Posterior cingulate gyrus (tissue), 11 donors: ENCODE data around the gene ACYP2.
A peak's percentile ranks its signal among the peaks of the same experiment; 100 is the strongest.
"Not testable (repeated sequence)": the region's sequence is repeated elsewhere in the genome, so short reads cannot be mapped to it uniquely, and the experiment has no call there.

Experiments
- DNase-seq, 10 donors: peaks; one replicate each; pipeline versions ENCODE4 v3.0.0 to v3.0.0-alpha.2; 2020 to 2021; ENCODE audit warnings: mixed read lengths in 3 of 10
- intact Hi-C: fragments of 100-400 bp; cut with DNase I; formaldehyde crosslinking; loops from one replicate; pipeline ENCODE4 v1.15.1; 2023

Gene ACYP2

DNA sequence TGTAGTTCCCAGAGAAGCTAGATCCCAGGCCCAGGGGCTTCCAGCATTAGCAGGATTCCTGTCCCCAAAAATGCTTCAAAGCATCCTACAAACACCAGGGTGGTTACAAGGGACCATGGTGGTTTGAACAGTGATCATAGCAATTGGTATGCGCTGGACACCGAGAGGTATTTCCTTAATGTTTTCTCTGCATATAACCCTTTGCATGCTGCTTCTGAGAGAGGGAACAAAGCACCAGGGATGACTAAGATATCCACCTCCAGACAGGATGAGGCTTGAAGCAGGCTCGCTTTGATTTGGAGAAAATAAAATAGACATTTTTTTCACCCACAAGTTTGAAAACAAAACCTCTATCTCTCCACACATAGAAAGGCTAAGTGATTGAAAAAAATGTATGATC lies 191.1 kb downstream of the ACYP2 start:
- DNase-seq = no peak

GRCh38 chr2:54308186-54308585 lies 192.8 kb downstream of the ACYP2 start:
- intact Hi-C loops = no loop called here
- DNase-seq = no peak

More for the DNA sequence above, 191.1 kb downstream of the ACYP2 start:
- intact Hi-C loops = no loop called here

GRCh38 chr2:54308782-54309181 lies 193.4 kb downstream of the ACYP2 start:
- intact Hi-C loops = no loop called here

DNA sequence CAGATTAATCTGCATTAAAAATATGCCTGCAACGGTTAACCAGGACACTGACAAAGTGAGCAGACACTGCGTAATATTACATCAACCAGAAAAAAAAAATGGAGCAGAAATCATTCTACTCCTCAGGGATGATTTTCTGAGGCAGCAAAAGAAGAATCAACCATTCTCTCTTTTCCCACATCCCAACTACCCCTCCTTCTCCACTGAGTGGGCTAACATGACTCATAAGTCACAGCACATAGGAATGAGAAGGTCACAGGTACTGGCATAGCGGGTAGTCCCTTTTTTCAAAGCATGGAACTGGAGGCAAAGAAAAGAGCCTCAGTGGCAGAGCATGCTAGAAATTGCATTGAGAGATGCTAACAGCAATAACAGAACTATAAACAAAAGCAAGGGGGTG lies 194.9 kb downstream of the ACYP2 start:
- no peak for DNase-seq

More at GRCh38 chr2:54308782-54309181, 193.4 kb downstream of the ACYP2 start:
- DNase-seq = no peak

DNA sequence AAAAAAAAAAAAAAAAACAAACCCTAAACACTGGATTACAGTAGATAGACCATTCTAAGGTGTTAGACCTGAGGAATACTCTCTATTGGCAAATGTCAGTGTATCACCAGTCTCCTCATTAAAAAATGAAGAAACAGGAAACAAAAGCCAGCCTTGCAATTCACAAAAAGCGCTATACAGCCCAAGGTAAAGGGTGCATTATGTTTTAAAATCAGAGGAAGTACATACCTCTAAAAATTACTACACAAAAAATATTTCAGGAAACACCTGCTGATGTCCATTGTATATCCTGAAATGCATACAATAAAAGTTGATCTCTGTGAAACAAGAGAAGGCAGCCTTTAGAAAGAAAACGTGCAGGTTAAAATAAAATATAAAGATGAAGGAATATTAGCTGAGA lies 195.5 kb downstream of the ACYP2 start:
- intact Hi-C loops = no loop called here
- no peak for DNase-seq

More for the DNA sequence above, 194.9 kb downstream of the ACYP2 start:
- intact Hi-C loops = no loop called here

DNA sequence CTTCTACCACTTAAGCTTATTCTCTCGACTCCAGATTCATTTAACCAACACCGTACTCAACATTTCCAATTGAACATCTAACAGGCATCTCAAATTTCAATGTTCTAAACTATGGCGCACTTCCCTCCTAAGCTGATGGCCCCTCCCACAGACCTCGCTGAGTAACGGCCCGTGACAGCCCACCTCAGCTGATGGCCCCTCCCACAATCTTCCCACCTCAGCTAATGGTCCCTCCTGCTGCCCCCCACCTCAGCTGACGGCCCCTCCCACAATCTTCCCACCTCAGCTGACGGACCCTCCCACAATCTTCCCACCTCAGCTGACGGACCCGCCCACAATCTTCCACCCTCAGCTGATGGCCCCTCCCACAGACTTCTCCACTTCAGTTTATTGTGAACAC lies 197.7 kb downstream of the ACYP2 start:
- intact Hi-C loops = no loop called here
- DNase-seq = no peak

DNA sequence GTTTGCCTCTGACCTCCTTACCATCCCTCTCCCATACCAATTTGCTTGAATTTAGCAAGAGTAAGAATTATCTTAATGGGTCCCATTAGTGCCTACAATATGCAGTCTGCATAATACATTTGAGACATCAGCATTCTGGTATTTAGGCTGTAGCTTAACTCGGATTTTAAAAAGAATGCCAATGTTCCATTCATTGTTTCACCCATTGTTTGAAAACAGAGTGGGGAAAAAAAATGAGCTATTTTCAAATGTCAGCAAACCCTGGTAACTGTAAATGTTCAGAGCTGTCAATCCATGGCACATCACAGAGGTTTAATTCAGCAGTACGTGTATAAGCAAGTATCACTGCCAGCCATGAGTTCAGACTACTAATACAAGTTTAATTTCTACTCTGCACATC lies 202.6 kb downstream of the ACYP2 start:
- DNase-seq = no peak
- intact Hi-C loops = no loop called here

GRCh38 chr2:54318821-54319220 lies 203.4 kb downstream of the ACYP2 start:
- intact Hi-C loops = no loop called here
- no peak for DNase-seq

DNA sequence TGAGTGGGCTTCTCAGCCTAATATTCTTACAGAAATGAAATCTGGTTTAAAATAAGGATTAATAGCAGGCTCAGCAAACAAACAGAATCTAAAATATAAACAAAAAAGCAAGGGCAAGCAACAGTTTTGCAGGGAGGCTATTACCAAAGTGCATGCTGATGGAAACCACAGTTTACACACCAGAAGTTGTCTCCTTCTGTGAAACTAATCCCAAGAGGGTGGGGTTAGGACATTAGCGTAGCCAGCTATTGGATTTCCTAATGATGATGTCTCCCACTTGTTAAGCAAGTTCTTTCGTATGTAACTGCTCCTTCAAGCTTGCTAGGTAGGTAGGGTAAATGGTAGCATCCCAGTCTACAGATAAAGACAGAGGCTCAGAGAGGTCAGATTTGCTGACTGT lies 205.6 kb downstream of the ACYP2 start:
- intact Hi-C loops = no loop called here
- DNase-seq = no peak

GRCh38 chr2:54324517-54324916 lies 209.1 kb downstream of the ACYP2 start:
- intact Hi-C loops = not testable (repeated sequence)

GRCh38 chr2:54325148-54325547 lies 209.7 kb downstream of the ACYP2 start:
- intact Hi-C loops = no loop called here
- no peak for DNase-seq

More at GRCh38 chr2:54324517-54324916, 209.1 kb downstream of the ACYP2 start:
- not testable (repeated sequence) for DNase-seq

- intact Hi-C loops = loop anchor here (5.0 to 10.0 kb wide), 5 partner anchors 55 to 395 kb away; partner anchors contain the start of genes EML6 and SPTBN1
- DNase-seq = no peak
Measured at GRCh38 chr2:54329482-54330161, 214.2 kb downstream of the ACYP2 start.

DNA sequence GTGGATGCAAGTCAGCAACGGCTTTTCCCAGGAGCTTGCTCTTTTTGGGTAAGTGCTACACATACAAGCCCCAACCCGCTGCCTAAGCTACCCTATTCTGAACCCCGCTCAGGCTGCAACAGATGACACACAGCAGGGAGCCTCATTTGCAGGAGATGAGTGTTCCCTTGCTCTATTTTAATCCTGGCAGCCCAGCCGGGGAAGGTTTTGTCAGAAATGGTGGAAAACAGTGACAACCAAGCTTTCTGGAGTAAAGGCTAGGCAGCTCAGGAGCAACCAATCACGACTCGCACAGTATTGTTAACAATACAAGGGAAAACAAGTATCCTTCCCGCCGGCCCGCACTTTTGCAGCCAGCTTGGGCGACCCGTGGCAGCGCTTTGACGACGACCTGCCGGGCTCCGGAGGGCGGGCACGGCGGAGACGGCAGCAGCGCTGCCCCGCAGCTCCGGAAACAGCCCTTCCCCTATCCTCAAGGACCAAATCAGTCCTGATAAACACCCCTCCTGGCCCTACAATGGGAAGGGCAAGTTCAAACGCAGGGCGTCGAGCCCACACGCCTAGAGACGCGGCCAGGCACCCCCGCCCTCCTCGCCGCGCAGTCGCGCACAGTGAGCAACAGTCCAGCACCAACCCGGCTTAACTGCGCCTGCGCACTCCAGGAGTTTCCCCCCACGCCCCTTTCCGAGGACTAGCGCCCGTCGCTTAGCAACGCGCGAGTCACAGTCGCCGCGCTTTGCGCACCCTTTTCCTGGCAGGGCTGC lies 214.9 kb downstream of the ACYP2 start:
- intact Hi-C loops = loop anchor here (5.0 to 10.0 kb wide), 5 partner anchors 54 to 394 kb away; partner anchors contain the start of genes EML6 and SPTBN1
- peak; percentile 94 to 99 (median 97) for DNase-seq

DNA sequence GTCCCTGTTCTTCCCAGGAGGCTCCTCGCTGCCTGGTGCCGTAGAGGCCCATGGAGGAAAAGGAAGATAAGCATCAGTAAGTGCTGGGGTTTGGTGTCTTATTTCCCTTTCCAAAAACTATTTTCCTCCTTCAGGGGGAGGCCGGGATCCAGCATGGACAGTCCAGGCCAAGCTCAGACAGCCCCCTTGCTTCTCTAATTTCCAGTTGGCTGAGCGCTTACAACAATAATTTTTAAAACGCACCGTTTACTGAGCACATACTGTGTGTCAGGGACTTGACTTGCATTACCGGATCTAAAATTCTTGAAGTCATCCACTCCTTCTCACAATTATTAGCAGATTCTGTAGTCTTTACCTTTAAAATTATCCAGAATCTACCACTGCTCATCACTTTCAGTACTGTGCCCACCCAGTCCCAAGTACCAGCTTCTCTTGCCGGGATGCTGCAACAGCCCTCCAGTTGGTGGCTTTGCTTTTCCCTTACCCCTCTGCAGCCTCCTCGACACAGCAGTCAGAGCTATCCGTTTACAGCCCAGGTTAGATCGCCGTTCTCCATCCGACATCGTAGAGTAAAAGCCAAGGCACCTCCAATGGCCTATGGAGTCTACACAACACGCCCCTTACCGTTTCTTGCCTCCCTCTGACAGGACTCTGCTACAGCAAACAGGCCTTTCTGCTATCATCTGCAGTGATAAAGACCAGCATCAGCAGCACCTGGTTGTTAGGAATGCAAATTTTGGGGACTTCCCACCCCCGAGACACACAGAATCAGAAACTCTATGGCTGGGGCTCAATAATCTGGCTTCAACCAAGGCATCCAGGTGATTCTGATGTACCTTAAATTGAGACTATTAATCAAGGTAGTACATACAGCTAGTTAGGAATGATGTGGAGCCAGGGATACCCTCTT lies 215.8 kb downstream of the ACYP2 start:
- intact Hi-C loops = loop anchor here (5.0 to 10.0 kb wide), 5 partner anchors 54 to 394 kb away; partner anchors contain the start of genes EML6 and SPTBN1
- DNase-seq = peak in 3 of 10 donors; percentile 8 to 48 (median 8)

- intact Hi-C loops = loop anchor here (5.0 to 10.0 kb wide), 5 partner anchors 52 to 392 kb away; partner anchors contain the start of genes EML6 and SPTBN1
- no peak for DNase-seq
Measured at GRCh38 chr2:54332386-54332785, 217.0 kb downstream of the ACYP2 start.

DNA sequence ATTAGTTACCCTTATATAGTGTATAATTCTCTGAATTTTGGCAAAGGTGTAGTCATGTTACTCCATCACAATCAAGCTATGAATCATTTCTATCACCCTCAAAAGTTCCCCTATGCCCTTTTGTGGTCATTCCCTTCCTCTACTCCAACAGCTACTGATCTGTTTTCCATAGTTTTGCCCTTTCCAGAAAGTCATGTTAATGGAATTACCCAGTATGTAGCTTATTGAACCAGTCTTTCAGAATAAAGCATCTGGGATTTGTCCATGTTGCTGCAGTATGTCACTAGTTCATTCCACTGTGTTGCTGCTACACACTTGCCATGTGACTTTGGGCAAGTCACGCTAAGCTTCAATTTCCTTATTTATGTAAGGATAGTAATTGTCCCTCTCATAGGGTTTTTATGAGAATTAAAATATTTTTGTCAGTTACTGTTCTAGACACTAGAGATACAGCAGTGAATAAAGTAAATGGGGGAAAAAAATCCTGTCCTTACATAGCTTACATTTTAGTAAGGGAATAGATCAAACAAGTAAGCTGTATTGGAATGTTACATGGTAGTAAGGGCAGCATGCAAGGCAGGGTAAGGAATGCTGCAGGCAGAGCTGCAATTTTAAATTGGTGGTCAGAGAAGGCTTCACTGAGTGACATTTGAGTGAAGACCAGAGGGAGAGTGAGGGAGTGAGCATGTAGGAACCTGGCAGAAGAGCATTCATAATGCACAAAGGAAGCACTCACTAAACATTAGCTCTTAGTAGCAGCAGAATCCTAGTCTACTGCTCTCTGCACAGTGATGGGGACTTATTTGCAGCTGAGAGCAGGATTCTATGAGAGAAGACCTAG lies 220.9 kb downstream of the ACYP2 start:
- intact Hi-C loops = loop anchor here (10.0 kb wide), 3 partner anchors 48 to 388 kb away; partner anchors contain the start of gene EML6
- no peak for DNase-seq

DNA sequence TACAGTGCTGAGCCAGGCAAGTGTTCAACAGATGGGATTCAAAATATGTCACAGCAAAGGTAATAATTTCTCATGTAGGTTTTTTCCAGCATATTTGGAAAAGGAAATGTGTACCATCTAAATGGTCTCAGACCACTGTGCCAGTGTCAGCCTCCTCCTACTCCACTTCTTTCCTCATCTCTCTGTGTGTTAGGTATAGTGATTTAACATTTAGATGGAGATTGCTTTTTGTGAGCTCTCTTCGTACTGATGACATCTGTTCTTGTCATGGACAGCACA lies 221.5 kb downstream of the ACYP2 start:
- intact Hi-C loops = loop anchor here (10.0 kb wide), 3 partner anchors 48 to 388 kb away; partner anchors contain the start of gene EML6
- DNase-seq = no peak

DNA sequence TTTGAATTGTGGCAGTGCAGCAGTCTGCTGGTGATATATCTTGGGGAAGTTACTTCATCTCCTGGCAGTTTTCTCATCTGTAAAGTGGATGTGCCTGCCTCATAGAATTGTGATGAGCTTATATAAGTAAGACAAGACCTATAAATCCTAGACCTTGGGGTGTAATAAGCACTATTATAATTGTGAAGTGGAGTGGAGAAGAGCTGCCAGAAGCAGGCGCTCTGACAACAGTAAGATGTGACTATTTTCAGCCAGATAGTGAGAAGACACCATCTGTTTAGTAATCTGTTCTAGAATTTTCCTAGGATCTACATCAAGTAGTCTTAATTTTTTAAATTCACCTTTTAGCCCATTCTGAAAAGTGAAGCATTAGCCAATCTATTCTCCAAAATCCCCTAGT lies 226.2 kb downstream of the ACYP2 start:
- intact Hi-C loops = no loop called here

DNA sequence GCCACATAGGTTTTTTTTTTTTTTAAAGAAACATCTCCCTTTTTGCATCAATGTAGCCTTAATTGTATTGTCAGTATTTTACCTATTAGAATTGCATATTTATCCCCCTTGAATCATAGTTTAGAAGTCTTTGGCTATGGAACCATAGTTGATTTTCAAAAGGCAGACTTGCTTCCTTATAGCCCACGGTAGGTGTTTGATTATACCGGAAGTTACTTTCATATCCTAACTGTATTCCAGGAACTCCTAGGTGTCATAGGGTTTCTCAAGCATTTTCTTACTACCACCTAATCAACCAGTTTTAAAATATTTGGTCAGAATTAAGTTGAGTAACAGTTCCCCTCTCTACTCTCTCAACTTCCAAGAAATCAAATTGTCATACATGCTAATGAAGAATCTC lies 227.2 kb downstream of the ACYP2 start:
- no peak for DNase-seq
- intact Hi-C loops = no loop called here

More for the DNA sequence above, 226.2 kb downstream of the ACYP2 start:
- peak in 3 of 10 donors; percentile 12 to 35 (median 30) for DNase-seq

GRCh38 chr2:54347622-54348021 lies 232.2 kb downstream of the ACYP2 start:
- no peak for DNase-seq
- intact Hi-C loops = no loop called here
